ENCODE measurements around the gene KCNJ9.

KCNJ9 gene

GRCh38 chr1:160075836-160076235, 5.5 kb upstream of the KCNJ9 start:
- no peak for DNase-seq (ENCODE audit: low spot score)
- TF ChIP-seq CTCF (IDR thresholded peaks at IDR 0.05; ENCODE audit: extremely low read depth, missing control alignments) = no peak

- TF ChIP-seq CTCF (IDR thresholded peaks at IDR 0.05; ENCODE audit: extremely low read depth, missing control alignments) = no peak
- no peak for DNase-seq (ENCODE audit: low spot score)
These were observed 5.0 kb upstream of the KCNJ9 start for GRCh38 chr1:160076295-160076694.

DNA sequence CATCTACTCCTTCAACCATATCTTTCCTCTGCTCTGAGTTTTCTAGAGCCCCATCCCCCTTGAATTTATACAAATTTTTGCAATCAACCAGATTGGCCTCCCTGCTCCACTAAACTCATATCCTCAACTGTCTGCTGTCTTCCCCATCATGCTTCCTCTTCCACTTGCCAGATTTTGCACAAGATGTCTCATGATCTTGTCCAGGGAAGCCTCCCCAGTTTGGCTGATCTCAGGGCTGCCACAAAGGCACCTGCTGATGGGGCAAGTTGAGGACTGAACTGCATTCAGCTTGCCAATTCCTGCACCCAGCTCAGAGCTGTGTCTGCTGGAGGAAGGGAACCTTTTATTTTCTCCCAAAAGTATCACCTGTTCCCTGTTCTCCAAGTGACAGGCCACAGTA, 3.9 kb upstream of the KCNJ9 start:
- DNase-seq (ENCODE audit: low spot score) = no peak
- TF ChIP-seq CTCF (IDR thresholded peaks at IDR 0.05; ENCODE audit: extremely low read depth, missing control alignments) = no peak

DNA sequence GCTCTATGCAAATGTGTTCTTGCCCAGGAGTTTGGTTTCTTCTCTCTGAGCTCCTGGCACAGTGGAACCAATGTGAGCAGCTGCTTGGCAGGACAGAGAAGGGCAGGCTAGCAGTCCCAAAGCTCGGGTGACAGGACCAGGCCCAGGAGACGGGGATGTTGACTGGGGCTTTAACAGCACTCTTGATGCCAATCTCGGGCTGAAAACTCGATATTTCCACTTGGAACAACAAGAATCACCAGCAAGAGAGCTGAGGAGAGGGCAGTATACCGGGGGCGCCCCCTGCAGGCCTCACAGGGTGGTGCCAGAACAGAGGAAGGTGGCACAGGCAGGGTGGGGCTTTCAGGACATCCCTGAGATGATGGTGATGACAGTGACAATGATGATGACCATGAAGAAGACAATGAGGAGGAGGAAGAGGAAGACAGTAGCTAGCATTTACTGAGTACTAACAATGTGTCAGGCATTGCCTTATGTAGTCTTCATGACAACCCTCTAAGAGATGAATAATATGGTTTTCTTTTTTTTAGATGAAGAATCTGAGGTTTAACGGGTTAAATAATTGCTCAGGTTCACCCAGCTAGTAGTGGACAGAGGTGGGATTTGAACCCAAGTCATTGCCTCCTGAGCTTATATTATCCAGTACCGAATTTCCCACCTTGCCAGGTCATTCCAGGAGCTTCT, 2.7 kb upstream of the KCNJ9 start:
- TF ChIP-seq CTCF (IDR thresholded peaks at IDR 0.05; ENCODE audit: extremely low read depth, missing control alignments) = peak; percentile 81
- peak; percentile 82 for DNase-seq (ENCODE audit: low spot score)

GRCh38 chr1:160079448-160079847, 1.9 kb upstream of the KCNJ9 start:
- no peak for TF ChIP-seq CTCF (IDR thresholded peaks at IDR 0.05; ENCODE audit: extremely low read depth, missing control alignments)
- DNase-seq (ENCODE audit: low spot score) = no peak

DNA sequence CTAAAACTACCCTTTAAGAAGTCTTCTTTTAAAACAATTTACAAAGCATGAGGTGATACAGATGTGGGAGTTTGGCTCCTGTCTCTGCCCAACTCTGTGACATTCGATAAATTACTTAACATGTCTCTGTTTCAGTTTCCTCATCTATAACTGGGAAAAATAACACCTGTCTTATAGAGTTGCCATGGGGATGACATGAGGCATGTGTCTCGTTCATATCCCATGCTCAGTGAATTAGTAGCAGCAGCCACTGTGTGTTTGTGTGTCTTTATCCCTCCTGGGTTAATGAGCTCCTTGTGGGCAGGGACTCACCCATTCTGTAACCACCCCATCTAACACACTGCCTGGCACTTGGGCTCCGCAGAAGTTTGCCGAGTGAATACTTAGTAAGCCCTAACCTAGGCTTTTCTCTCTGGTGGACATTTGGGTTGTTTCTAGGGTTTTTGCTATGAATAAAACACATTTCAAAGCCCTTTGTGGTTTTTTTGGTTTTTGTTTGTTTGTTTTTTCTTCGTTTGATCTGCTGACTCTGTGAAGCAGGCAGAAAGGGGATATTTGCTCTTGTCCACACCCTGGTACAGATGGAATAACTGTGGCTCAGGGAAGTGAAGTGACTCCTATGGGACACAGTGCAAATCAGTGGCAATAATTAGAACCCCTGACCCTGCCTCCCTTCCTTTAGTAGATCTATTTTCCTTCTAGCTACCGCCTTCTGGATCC, 797 bp upstream of the KCNJ9 start:
- no peak for DNase-seq (ENCODE audit: low spot score)
- no peak for TF ChIP-seq CTCF (IDR thresholded peaks at IDR 0.05; ENCODE audit: extremely low read depth, missing control alignments)

DNA sequence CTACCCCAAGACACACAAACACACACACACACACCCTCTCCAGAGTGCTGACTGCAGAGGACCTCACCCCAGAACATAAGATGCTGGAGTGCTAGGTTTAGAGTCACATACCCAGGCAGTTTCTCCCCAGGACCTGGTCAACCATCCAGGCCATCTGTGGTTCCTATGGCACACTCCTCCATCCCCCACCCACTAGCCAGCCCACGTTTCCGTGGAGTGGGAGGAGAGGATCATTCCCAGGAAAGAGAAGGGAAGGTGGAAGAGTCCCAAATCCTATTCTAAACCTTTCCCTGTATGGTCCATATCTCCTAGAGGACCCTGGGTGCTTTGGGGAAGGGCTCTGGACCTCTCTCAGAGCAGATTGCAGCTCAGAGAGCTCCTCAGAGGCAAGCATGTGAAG, 1.1 kb downstream of the KCNJ9 start:
- no peak for TF ChIP-seq CTCF (IDR thresholded peaks at IDR 0.05; ENCODE audit: extremely low read depth, missing control alignments)
- no peak for DNase-seq (ENCODE audit: low spot score)
